ENCODE results near the gene TGFB3.

TGFB3 gene

GRCh38 chr14:75981426-75982265 is at the start of gene TGFB3:
TSS of gene TGFB3 (minus strand) at chr14:75981995. CDS start at chr14:75980893, 1,102 bp downstream.
- peak; percentile 97 for DNase-seq (ENCODE audit: low read depth)
- H3K4me3 ChIP-seq (ENCODE audit: low read depth, low read length) = peak within 1 kb of the TSS; percentile 68
- TF ChIP-seq, protein P1, sequence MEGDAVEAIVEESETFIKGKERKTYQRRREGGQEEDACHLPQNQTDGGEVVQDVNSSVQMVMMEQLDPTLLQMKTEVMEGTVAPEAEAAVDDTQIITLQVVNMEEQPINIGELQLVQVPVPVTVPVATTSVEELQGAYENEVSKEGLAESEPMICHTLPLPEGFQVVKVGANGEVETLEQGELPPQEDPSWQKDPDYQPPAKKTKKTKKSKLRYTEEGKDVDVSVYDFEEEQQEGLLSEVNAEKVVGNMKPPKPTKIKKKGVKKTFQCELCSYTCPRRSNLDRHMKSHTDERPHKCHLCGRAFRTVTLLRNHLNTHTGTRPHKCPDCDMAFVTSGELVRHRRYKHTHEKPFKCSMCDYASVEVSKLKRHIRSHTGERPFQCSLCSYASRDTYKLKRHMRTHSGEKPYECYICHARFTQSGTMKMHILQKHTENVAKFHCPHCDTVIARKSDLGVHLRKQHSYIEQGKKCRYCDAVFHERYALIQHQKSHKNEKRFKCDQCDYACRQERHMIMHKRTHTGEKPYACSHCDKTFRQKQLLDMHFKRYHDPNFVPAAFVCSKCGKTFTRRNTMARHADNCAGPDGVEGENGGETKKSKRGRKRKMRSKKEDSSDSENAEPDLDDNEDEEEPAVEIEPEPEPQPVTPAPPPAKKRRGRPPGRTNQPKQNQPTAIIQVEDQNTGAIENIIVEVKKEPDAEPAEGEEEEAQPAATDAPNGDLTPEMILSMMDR (conservative IDR thresholded peaks at IDR 0.05; ENCODE audit: low read depth, low read length) = no peak

- no peak overlapping the region for H3K4me3 ChIP-seq (ENCODE audit: low read depth, low read length)
- no peak for DNase-seq (ENCODE audit: low read depth)
- TF ChIP-seq, protein P1 (conservative IDR thresholded peaks at IDR 0.05; ENCODE audit: low read depth, low read length) = no peak
These were observed 42.6 kb upstream of the TGFB3 start for GRCh38 chr14:76024211-76024907.

DNA sequence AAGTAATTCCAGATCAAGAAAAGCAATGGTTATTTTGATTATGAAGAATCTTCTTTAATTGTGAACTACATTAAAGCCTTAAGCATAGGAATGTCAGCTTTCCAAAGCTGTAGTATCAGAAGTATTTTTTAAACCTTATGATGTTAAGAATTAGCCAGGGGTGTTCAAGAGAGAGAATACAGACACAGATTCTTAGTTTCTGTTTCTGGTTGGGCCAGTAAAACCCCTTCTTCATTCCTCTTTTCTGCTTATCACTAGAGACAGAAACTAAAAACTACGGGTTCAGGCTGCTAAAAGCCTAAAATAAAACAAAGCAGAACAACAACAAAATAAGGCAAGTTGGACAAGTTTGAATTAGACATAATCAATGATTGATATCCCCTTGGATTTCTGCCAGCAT is 42.0 kb upstream of the TGFB3 start:
- no peak for DNase-seq (ENCODE audit: low read depth)
- TF ChIP-seq, protein P1 (conservative IDR thresholded peaks at IDR 0.05; ENCODE audit: low read depth, low read length) = no peak
- H3K4me3 ChIP-seq (ENCODE audit: low read depth, low read length) = no peak overlapping the region

DNA sequence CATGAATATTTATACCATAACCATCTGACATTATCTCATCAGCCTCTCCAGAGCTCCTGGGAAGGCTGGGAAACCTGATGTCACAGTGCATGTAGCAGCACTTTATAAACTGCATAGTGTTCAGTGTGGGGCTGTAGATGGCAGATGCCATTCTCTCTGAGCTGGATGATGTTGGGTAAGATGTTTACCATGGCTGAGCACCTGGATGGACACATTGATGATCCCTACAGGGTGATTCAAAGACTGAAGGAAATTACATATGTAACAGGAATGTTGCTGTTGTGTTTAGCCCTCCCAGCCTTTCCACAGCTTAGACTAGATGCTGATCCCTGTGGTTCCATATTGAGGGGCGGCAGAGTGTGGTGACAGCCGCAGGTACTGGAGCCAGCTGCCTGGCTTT is 41.2 kb upstream of the TGFB3 start:
- H3K4me3 ChIP-seq (ENCODE audit: low read depth, low read length) = no peak overlapping the region
- TF ChIP-seq, protein P1 (conservative IDR thresholded peaks at IDR 0.05; ENCODE audit: low read depth, low read length) = no peak
- no peak for DNase-seq (ENCODE audit: low read depth)

GRCh38 chr14:76019676-76020075 is 37.9 kb upstream of the TGFB3 start:
- TF ChIP-seq, protein P1 (conservative IDR thresholded peaks at IDR 0.05; ENCODE audit: low read depth, low read length) = no peak
- DNase-seq (ENCODE audit: low read depth) = no peak
- no peak overlapping the region for H3K4me3 ChIP-seq (ENCODE audit: low read depth, low read length)

DNA sequence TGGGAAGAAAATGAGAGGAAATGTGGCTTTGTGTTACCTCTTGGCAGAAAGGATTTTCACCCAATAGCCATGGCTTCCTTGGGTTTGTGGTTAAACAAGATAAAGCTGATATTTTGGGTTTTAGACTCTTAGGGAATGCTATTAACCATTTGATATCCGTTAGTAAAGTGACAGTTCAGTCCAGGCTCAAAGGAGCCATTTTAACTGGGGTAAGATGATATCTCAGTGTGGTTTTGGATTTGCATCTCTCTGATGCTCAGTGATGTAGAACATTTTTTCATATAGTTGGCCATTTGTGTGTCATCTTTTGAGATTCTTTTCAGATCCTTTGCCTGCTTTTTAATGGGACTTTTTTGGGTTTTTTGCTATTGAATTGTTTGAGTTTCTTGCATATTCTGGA is 33.9 kb upstream of the TGFB3 start:
- TF ChIP-seq, protein P1 (conservative IDR thresholded peaks at IDR 0.05; ENCODE audit: low read depth, low read length) = no peak
- H3K4me3 ChIP-seq (ENCODE audit: low read depth, low read length) = no peak overlapping the region
- no peak for DNase-seq (ENCODE audit: low read depth)

All from choroid plexus epithelial cell (primary cell).